Pancreas (tissue), 10 donors: ENCODE data around the gene STX11. TPM values are rescaled to one million over a fixed set of nuclear protein-coding genes. Genes with fewer than 3 reads are reported as not detected.

Source experiments
- ATAC-seq, 4 donors: fragments of 200-7000 bp; cut with Tn5 transposase; one replicate each; pipeline versions ENCODE4 v1.8.0 to v1.9.1; 2020; ENCODE audit warnings: mild to moderate bottlenecking in 4 of 4, moderate library complexity in 4 of 4
- DNase-seq, 6 donors: peaks; one replicate each; pipeline ENCODE4 v3.0.0-alpha.2; 2020
- FAIRE-seq: peaks from 2 replicates; lab custom pipeline; 2012; peaks lifted over from hg19 to GRCh38; lab: Jason Lieb, UNC
- H3K27ac ChIP-seq, 4 donors: fragments of 200-600 bp; sonication (generic); 1 replicate in 3 of 4; 2 replicates in 1 of 4; pipeline versions ENCODE4 v1.5.0 to v1.8.0; 2020
- H3K27me3 ChIP-seq, 4 donors: fragments of 200-600 bp; one replicate each; pipeline ENCODE4 v1.8.0; 2021
- H3K36me3 ChIP-seq, 3 donors: fragments of 200-600 bp; sonication (generic) in 1 of 3; one replicate each; pipeline versions ENCODE4 v1.5.0 to v1.8.0; 2020 to 2021
- H3K4me1 ChIP-seq, 3 donors: fragments of 200-600 bp; one replicate each; pipeline ENCODE4 v1.8.0; 2021
- H3K4me3 ChIP-seq, 4 donors: fragments of 200-600 bp; sonication (generic) in 2 of 4; one replicate each; pipeline versions ENCODE4 v1.5.0 to v1.8.0; 2020 to 2021
- H3K9me3 ChIP-seq, 4 donors: fragments of 200-600 bp; one replicate each; pipeline ENCODE4 v1.8.0; 2021
- CTCF ChIP-seq, 4 donors: fragments of 200-600 bp; sonication (generic) in 3 of 4; IDR thresholded peaks; one replicate each; pipeline versions ENCODE4 v1.5.0 to v1.8.0; 2021; ENCODE audit warnings: antibody characterized with exemption in 4 of 4
- WGBS, 2 donors: extraction: QIAGEN DNeasy Blood & Tissue Kit; methylation state at CpG; one replicate each; pipeline ENCODE4 v1.1.7; 2013; 5-methylcytosine and 5-hydroxymethylcytosine counted together
- intact Hi-C, 3 donors: fragments of 100-400 bp; cut with DNase I; formaldehyde crosslinking; loops; one replicate each; pipeline versions ENCODE4 v1.11.1 to v1.14.2; 2022
- polyA plus RNA-seq, 2 donors: library from polyadenylated mRNA; stranded (reverse); fragments of 200-250 nt; gene quantifications; one replicate each; pipeline ENCODE4 v1.2.3, GENCODE V29; 2013
- total RNA-seq, 6 donors: library from RNA; stranded (reverse); fragmentation: NEBNext Ultra II Directional in 4 of 6; extraction: Animal tissue kit (Norgen Biotek cat#: 25700) in 4 of 6; gene quantifications; one replicate each; pipeline versions ENCODE4 v1.2.1 to v1.2.4, GENCODE V29; 2021 to 2023
- donor health status: healthy with polysubstance abuse.
- donor health status: DM: no; HTN: no; CAD: no; lungs with moderate emphysema.
- donor health status: DM: no; HTN: no; CAD: no.
- donor health status: control.
- donor health status: control.
- donor health status: Bipolar disorder and iron deficiency.
- donor health status: DM: yes; HTN: yes; CAD: no.
- donor health status: DM: no; HTN: no; CAD: no.
- donor health status: DM: no; HTN: no; CAD: no.
- donor health status: DM: yes; HTN: yes; CAD: no.

STX11 gene
- total and polyA plus RNA-seq, 8 donors: 0.47 to 2.6 (median 1.1) TPM

GRCh38 chr6:144150710-144151657 lies 667 bp downstream of the STX11 start:
- H3K27me3 ChIP-seq: no peaks in the 10 kb centered on the region
- H3K27ac ChIP-seq: peak overlapping the region in 2 of 4 donors; percentile 32 to 38
- no peaks in the 10 kb centered on the region for H3K4me1 ChIP-seq
- peak overlapping the region; percentile 63 to 86 (median 72) for H3K4me3 ChIP-seq
- H3K9me3 ChIP-seq: no peaks in the 10 kb centered on the region
- no peaks in the 10 kb centered on the region for H3K36me3 ChIP-seq
- WGBS, 2 donors: 3% methylated on average over 30 of the region's 30 CpGs
- TF ChIP-seq CTCF (IDR thresholded peaks at IDR 0.05): peak in 1 of 4 donors; percentile 19
- peak in 3 of 6 donors; percentile 23 to 29 (median 26) for DNase-seq
- ATAC-seq: peak; percentile 54 to 68 (median 59)
- FAIRE-seq: no peak
- intact Hi-C loops: no loop called here

- no peak for ATAC-seq
- TF ChIP-seq CTCF (IDR thresholded peaks at IDR 0.05): no peak
- H3K4me1 ChIP-seq: no peaks in the 10 kb centered on the region
- H3K27me3 ChIP-seq: no peaks in the 10 kb centered on the region
- intact Hi-C loops: no loop called here
- DNase-seq: no peak
- H3K36me3 ChIP-seq: no peaks in the 10 kb centered on the region
- H3K4me3 ChIP-seq: no peak overlapping the region
- H3K27ac ChIP-seq: no peak overlapping the region
- H3K9me3 ChIP-seq: no peaks in the 10 kb centered on the region
- 80 to 86% methylated on average over 6 of the region's 6 CpGs for WGBS, 2 donors
- no peak for FAIRE-seq
These were observed 2.1 kb downstream of the STX11 start for GRCh38 chr6:144152334-144152900.

- 88 to 89% methylated on average over 5 of the region's 5 CpGs for WGBS, 2 donors
- TF ChIP-seq CTCF (IDR thresholded peaks at IDR 0.05): no peak
- H3K27me3 ChIP-seq: no peaks in the 10 kb centered on the region
- no peak overlapping the region for H3K27ac ChIP-seq
- FAIRE-seq: no peak
- DNase-seq: peak in 1 of 6 donors; percentile 33
- intact Hi-C loops: no loop called here
- H3K4me3 ChIP-seq: no peak overlapping the region
- H3K36me3 ChIP-seq: no peaks in the 10 kb centered on the region
- no peak for ATAC-seq
- H3K4me1 ChIP-seq: no peaks in the 10 kb centered on the region
- no peaks in the 10 kb centered on the region for H3K9me3 ChIP-seq
These were observed 2.9 kb downstream of the STX11 start for GRCh38 chr6:144153260-144153659.

GRCh38 chr6:144153971-144154370 lies 3.7 kb downstream of the STX11 start:
- Histone ChIP-seq H3K9me3 (no peaks in the 10 kb centered on the region), H3K4me3 (no peak overlapping the region), H3K4me1 (no peaks in the 10 kb centered on the region), H3K27ac (no peak overlapping the region), H3K27me3 (no peaks in the 10 kb centered on the region), H3K36me3 (no peaks in the 10 kb centered on the region)
- intact Hi-C loops: no loop called here
- FAIRE-seq (no peak), ATAC-seq (no peak), DNase-seq (no peak)
- 98% methylated on average over 2 of the region's 2 CpGs for WGBS, 2 donors
- no peak for TF ChIP-seq CTCF (IDR thresholded peaks at IDR 0.05)
